Progenitor cell of endocrine pancreas (in vitro differentiated cells): ENCODE results near the gene CFAP58. TPM values are rescaled to one million over a fixed set of nuclear protein-coding genes. Genes with fewer than 3 reads are reported as not detected.

Experiments used
- DNase-seq: peaks from one replicate; pipeline ENCODE4 v3.0.0; 2021; ENCODE audit warnings: low spot score; ENCODE audit not compliant: unreplicated experiment
- H3K27ac Mint-ChIP-seq: 2 replicates; pipeline ENCODE4 v1.8.0; 2021; ENCODE audit warnings: mild to moderate bottlenecking, moderate library complexity, mixed read lengths
- H3K27me3 Mint-ChIP-seq: 2 replicates; pipeline ENCODE4 v1.8.0; 2021; ENCODE audit warnings: mixed read lengths
- H3K36me3 Mint-ChIP-seq: 2 replicates; pipeline ENCODE4 v1.8.0; 2022; ENCODE audit warnings: mixed read lengths; ENCODE audit not compliant: insufficient read depth
- H3K4me1 Mint-ChIP-seq: 2 replicates; pipeline ENCODE4 v1.8.0; 2021; ENCODE audit warnings: low read depth, mixed read lengths
- H3K4me3 Mint-ChIP-seq: 2 replicates; pipeline ENCODE4 v1.8.0; 2021; ENCODE audit warnings: low read depth, mild to moderate bottlenecking, moderate library complexity, mixed read lengths
- H3K9me3 Mint-ChIP-seq: 2 replicates; pipeline ENCODE4 v1.8.0; 2021; ENCODE audit warnings: low read depth, mixed read lengths
- total RNA-seq: library from RNA; stranded (reverse); gene quantifications from 2 replicates; pipeline ENCODE4 v1.2.1, GENCODE V29; 2021
- TF ChIP-seq, protein P1 (sequence below): fragments of 200-600 bp; sonication (generic); IDR thresholded peaks from one replicate; pipeline ENCODE4 v1.5.0; 2021; ENCODE audit warnings: antibody characterized with exemption, mild to moderate bottlenecking; ENCODE audit not compliant: unreplicated experiment

Gene CFAP58
- total RNA-seq, 1 donor from 2014 or later: 0.24 TPM

DNA sequence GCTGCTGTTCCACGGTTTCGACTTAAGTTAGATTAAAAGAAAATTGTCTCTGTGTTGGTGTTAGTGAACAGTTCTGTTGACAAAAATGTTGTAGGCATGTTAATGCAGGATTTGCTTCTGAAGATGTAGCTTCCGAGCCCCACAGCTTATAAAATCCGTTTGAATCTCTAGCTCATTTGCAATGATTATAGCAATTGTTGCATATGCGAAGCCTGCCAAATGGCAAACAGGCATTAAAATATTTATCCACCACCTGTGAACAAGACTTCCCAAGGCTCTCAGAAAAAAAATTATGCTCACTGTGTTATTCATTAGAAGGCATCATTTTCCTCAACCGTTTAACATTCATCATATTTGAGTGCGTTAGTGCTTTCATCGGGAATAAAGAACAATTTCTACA is 14.3 kb downstream of the CFAP58 start:
- H3K27ac Mint-ChIP-seq: no peak overlapping the region
- H3K9me3 Mint-ChIP-seq: peaks cover 7% of the 10 kb centered on the region
- peaks cover 7% of the 10 kb centered on the region for H3K27me3 Mint-ChIP-seq
- TF ChIP-seq, protein P1, sequence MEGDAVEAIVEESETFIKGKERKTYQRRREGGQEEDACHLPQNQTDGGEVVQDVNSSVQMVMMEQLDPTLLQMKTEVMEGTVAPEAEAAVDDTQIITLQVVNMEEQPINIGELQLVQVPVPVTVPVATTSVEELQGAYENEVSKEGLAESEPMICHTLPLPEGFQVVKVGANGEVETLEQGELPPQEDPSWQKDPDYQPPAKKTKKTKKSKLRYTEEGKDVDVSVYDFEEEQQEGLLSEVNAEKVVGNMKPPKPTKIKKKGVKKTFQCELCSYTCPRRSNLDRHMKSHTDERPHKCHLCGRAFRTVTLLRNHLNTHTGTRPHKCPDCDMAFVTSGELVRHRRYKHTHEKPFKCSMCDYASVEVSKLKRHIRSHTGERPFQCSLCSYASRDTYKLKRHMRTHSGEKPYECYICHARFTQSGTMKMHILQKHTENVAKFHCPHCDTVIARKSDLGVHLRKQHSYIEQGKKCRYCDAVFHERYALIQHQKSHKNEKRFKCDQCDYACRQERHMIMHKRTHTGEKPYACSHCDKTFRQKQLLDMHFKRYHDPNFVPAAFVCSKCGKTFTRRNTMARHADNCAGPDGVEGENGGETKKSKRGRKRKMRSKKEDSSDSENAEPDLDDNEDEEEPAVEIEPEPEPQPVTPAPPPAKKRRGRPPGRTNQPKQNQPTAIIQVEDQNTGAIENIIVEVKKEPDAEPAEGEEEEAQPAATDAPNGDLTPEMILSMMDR: no peak
- no peaks in the 10 kb centered on the region for H3K36me3 Mint-ChIP-seq
- no peak overlapping the region for H3K4me3 Mint-ChIP-seq
- H3K4me1 Mint-ChIP-seq: peaks cover 4% of the 10 kb centered on the region
- DNase-seq: no peak

DNA sequence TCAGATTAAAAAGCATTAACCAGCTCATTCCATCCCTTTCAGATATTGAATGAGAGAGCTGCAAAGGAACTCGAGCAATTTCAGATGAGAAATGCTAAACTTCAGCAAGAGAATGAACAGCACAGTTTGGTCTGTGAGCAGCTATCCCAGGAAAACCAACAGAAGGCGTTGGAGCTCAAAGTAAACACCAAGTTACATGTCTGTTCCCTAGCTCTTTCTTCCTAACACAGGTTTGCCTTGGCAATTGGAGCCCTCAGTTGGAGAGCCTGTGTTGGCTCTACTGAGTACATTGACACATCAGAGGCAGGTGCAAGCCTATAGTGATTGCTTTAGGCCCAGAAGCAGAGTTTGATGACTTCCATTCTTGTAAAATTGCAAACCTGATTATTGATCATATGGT is 14.7 kb downstream of the CFAP58 start:
- Mint-ChIP-seq H3K9me3 (peaks cover 7% of the 10 kb centered on the region), H3K36me3 (no peaks in the 10 kb centered on the region), H3K27me3 (peaks cover 6% of the 10 kb centered on the region), H3K4me3 (no peak overlapping the region), H3K27ac (no peak overlapping the region), H3K4me1 (peaks cover 4% of the 10 kb centered on the region)
- DNase-seq: no peak
- TF ChIP-seq, protein P1: no peak

DNA sequence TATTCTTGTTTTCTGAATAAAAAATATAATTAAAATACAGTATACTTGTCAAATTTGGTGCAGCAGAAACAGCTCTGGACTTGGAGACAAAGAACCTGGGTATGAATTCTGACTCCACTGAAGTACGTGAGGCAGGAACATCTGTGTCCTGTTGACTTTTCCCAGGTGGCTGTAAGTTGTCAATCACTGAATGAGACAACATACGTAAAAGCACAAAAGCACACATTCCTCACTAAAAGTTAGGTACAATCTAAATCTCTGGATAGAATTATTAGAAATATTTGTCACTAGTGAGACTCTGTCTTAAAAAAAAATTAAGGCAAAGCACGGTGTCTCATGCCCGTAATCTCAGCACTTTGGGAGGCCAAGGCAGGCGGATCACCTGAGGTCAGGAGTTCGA is 18.1 kb downstream of the CFAP58 start:
- TF ChIP-seq, protein P1: no peak
- Mint-ChIP-seq H3K27ac (no peak overlapping the region), H3K4me1 (peaks cover 4% of the 10 kb centered on the region), H3K9me3 (peaks cover 4% of the 10 kb centered on the region), H3K36me3 (no peaks in the 10 kb centered on the region), H3K27me3 (peaks cover 6% of the 10 kb centered on the region), H3K4me3 (no peak overlapping the region)
- DNase-seq: no peak

DNA sequence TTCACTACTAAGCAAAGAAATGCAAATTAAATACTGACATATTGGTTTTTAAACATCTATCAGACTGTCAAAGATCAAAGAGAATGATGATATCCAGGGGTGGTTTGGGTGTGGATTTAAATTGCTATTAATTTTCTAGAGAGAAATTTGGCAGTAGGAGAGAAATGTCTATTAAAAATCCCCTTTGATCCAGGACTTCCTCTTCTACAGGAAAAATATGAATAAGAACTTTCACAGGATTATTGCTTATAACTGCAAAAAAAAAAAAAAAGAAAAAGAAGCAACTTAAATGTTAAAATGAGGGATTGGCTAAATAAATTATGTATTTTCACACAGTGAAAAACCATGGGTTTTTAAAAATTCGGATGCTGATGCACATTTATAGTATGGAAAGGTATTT is 21.0 kb downstream of the CFAP58 start:
- Mint-ChIP-seq H3K4me1 (peaks cover 2% of the 10 kb centered on the region), H3K27ac (no peak overlapping the region), H3K27me3 (peaks cover 5% of the 10 kb centered on the region), H3K9me3 (peaks cover 4% of the 10 kb centered on the region), H3K36me3 (no peaks in the 10 kb centered on the region), H3K4me3 (no peak overlapping the region)
- DNase-seq: no peak
- TF ChIP-seq, protein P1: no peak

DNA sequence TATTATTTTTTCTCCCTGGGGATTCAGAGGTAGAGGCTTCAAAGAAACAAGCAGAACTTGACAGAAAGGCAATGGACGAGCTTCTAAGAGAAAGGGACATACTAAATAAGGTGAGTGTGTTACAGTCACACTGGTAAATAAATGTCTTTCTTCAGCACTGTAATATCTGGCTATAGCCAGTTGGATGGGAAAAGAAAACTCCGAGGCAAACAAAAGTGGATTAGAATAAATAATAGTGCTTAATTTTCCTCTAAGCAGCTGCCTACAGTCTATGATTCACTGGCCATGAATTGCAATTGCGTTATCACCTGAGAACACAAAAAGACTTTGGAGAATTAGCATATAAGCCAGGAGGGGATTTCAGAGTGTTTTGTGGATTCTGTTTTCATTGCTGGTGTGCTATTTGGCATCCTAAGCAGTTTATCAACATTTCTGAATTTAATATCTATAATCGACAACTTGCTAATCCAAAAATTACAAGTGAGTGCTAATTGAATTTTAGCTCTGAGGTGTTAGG is 23.2 kb downstream of the CFAP58 start:
- no peak overlapping the region for H3K27ac Mint-ChIP-seq
- H3K4me3 Mint-ChIP-seq: no peak overlapping the region
- H3K36me3 Mint-ChIP-seq: no peaks in the 10 kb centered on the region
- no peaks in the 10 kb centered on the region for H3K9me3 Mint-ChIP-seq
- H3K4me1 Mint-ChIP-seq: peaks cover 2% of the 10 kb centered on the region
- TF ChIP-seq, protein P1: no peak
- peaks cover 10% of the 10 kb centered on the region for H3K27me3 Mint-ChIP-seq
- DNase-seq: no peak
